PFSK-1 (cell line): ENCODE results near the gene DHX15.

Experiments used
- POLR2AphosphoS5 ChIP-seq: IDR thresholded peaks from 2 replicates; pipeline ENCODE4 v1.6.1; 2012; ENCODE audit warnings: low read depth, mild to moderate bottlenecking, control low read depth, low read length, moderate library complexity
- SIN3A ChIP-seq: IDR thresholded peaks from 2 replicates; pipeline ENCODE4 v1.6.1; 2012; ENCODE audit warnings: mild to moderate bottlenecking, low read length, moderate library complexity, borderline replicate concordance; ENCODE audit not compliant: insufficient read depth
- TAF1 ChIP-seq: IDR thresholded peaks from 2 replicates; pipeline ENCODE4 v1.6.1; 2012; ENCODE audit warnings: low read length, control low read depth, borderline replicate concordance; ENCODE audit not compliant: insufficient read depth
- TF ChIP-seq, protein P1 (sequence below), 2 experiments: IDR thresholded peaks; 2 replicates each; pipeline versions ENCODE4 v1.6.1 to v1.8.0; 2011 to 2012; ENCODE audit warnings: low read depth in 2 of 2, low read length in 2 of 2, control low read depth in 1 of 2, inconsistent platforms in 1 of 2, mild to moderate bottlenecking in 1 of 2, moderate library complexity in 1 of 2; ENCODE audit not compliant: insufficient read depth in 1 of 2

DNA sequence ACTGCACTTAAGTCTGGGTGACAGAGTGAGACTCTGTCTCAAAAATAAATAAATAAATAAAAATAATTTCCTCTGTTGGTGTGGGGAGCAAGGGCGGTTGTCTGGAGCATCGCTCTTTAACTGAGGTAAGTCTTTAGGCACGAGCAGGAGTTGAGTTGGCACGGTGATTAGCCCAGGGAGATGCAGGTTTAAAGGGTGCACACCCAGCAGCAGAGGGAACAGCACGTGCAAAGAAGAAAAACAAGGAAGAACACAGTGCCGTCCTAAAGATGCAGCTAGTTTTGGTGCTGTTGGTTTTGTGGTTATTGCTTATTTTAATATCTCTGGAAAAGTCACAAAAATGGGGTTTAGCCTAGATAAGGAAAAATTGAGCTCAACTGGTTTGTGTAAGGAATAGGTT, 87.8 kb downstream of the DHX15 start:
- no peak for TF ChIP-seq POLR2AphosphoS5
- no peak for TF ChIP-seq TAF1
- TF ChIP-seq, protein P1, sequence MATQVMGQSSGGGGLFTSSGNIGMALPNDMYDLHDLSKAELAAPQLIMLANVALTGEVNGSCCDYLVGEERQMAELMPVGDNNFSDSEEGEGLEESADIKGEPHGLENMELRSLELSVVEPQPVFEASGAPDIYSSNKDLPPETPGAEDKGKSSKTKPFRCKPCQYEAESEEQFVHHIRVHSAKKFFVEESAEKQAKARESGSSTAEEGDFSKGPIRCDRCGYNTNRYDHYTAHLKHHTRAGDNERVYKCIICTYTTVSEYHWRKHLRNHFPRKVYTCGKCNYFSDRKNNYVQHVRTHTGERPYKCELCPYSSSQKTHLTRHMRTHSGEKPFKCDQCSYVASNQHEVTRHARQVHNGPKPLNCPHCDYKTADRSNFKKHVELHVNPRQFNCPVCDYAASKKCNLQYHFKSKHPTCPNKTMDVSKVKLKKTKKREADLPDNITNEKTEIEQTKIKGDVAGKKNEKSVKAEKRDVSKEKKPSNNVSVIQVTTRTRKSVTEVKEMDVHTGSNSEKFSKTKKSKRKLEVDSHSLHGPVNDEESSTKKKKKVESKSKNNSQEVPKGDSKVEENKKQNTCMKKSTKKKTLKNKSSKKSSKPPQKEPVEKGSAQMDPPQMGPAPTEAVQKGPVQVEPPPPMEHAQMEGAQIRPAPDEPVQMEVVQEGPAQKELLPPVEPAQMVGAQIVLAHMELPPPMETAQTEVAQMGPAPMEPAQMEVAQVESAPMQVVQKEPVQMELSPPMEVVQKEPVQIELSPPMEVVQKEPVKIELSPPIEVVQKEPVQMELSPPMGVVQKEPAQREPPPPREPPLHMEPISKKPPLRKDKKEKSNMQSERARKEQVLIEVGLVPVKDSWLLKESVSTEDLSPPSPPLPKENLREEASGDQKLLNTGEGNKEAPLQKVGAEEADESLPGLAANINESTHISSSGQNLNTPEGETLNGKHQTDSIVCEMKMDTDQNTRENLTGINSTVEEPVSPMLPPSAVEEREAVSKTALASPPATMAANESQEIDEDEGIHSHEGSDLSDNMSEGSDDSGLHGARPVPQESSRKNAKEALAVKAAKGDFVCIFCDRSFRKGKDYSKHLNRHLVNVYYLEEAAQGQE (IDR thresholded peaks at IDR 0.05; ENCODE audit: insufficient read depth in 1 of 2, low read depth in 2 of 2, low read length in 2 of 2): no peak
- no peak for TF ChIP-seq SIN3A
